ENCODE results near the gene LRRC7.
"Not testable (repeated sequence)": the region's sequence is repeated elsewhere in the genome, so short reads cannot be mapped to it uniquely, and the experiment has no call there.

Gene LRRC7

GRCh38 chr1:69702085-69702484 is 134.4 kb downstream of the LRRC7 start:
- no peak for DNase-seq

- no peak for DNase-seq
These were observed 138.8 kb downstream of the LRRC7 start for GRCh38 chr1:69706473-69706872.

GRCh38 chr1:69707103-69707502 is 139.4 kb downstream of the LRRC7 start:
- DNase-seq, result no peak

GRCh38 chr1:69710484-69711189 is 142.9 kb downstream of the LRRC7 start:
- DNase-seq, result peak; percentile 6

- DNase-seq, result no peak
These were observed 143.6 kb downstream of the LRRC7 start for GRCh38 chr1:69711190-69711930.

- DNase-seq, result not testable (repeated sequence)
These were observed 150.1 kb downstream of the LRRC7 start for GRCh38 chr1:69717834-69718233.

- DNase-seq, result no peak
These were observed 160.5 kb downstream of the LRRC7 start for GRCh38 chr1:69728206-69728605.

GRCh38 chr1:69733061-69733460 is 165.3 kb downstream of the LRRC7 start:
- no peak for DNase-seq

- DNase-seq, result peak; percentile 79
These were observed 169.9 kb downstream of the LRRC7 start for GRCh38 chr1:69737527-69738185.

- peak; percentile 17 for DNase-seq
These were observed 170.9 kb downstream of the LRRC7 start for GRCh38 chr1:69738458-69739250.

- peak; percentile 52 for DNase-seq
These were observed 171.5 kb downstream of the LRRC7 start for GRCh38 chr1:69739251-69739605.

- DNase-seq, result no peak
These were observed 175.4 kb downstream of the LRRC7 start for GRCh38 chr1:69743146-69743545.

GRCh38 chr1:69744381-69744780 is 176.7 kb downstream of the LRRC7 start:
- DNase-seq, result no peak

- DNase-seq, result no peak
These were observed 179.5 kb downstream of the LRRC7 start for GRCh38 chr1:69747207-69747606.

- DNase-seq, result no peak
These were observed 182.9 kb downstream of the LRRC7 start for GRCh38 chr1:69750638-69751037.

GRCh38 chr1:69752831-69753230 is 185.1 kb downstream of the LRRC7 start:
- DNase-seq, result peak; percentile 21

GRCh38 chr1:69754521-69754920 is 186.8 kb downstream of the LRRC7 start:
- DNase-seq, result no peak

- DNase-seq, result no peak
These were observed 187.9 kb downstream of the LRRC7 start for GRCh38 chr1:69755647-69756046.

- DNase-seq, result no peak
These were observed 198.2 kb downstream of the LRRC7 start for GRCh38 chr1:69765951-69766350.

GRCh38 chr1:69766431-69767180 is 198.9 kb downstream of the LRRC7 start:
- no peak for DNase-seq

GRCh38 chr1:69776555-69776954 is 208.8 kb downstream of the LRRC7 start:
- no peak for DNase-seq

GRCh38 chr1:69777423-69777822 is 209.7 kb downstream of the LRRC7 start:
- no peak for DNase-seq
